Stomach (tissue), 4 donors: ENCODE measurements around the gene JAKMIP2.

Experiments
- POLR2A ChIP-seq, 4 donors: fragments of 450-650 bp; IDR thresholded peaks; one replicate each; pipeline ENCODE4 v1.6.1; 2016; ENCODE audit warnings: antibody characterized with exemption in 4 of 4, control low read depth in 2 of 4, mild to moderate bottlenecking in 1 of 4, moderate library complexity in 1 of 4
- POLR2AphosphoS5 ChIP-seq, 3 donors: sonication (generic); formaldehyde crosslinking; IDR thresholded peaks; one replicate each; pipeline ENCODE4 v1.6.1; 2016; ENCODE audit warnings: antibody characterized with exemption in 3 of 3
- TF ChIP-seq, protein P1 (sequence below), 7 experiments: fragments of 450-650 bp in 4 of 7; fragments of 200-600 bp in 3 of 7; sonication (generic) in 3 of 7; IDR thresholded peaks; one replicate each; pipeline ENCODE4 v1.5.1; 2016 to 2019; ENCODE audit warnings: antibody characterized with exemption in 7 of 7, control low read depth in 2 of 7, mild to moderate bottlenecking in 1 of 7

DNA sequence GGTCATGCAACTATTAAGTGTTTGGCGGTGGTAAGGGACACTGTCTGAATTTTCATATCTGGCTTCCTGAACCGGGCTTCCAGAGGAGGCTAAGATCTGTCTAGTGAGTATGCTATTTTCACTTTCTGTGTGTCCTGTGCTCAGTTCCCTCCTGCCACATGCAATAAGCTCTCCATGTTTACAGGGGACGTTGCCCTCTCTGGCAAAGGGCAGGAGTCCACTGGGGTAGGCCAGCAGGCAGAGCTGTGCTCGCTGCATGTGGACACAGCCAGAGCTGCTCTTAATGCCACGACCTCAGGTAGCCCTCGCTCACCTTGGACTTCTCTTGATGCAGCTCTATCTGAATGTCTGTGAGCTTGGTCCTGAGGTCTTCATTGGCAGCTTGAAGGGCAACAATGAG lies 111.2 kb downstream of the JAKMIP2 start:
- TF ChIP-seq, protein P1, sequence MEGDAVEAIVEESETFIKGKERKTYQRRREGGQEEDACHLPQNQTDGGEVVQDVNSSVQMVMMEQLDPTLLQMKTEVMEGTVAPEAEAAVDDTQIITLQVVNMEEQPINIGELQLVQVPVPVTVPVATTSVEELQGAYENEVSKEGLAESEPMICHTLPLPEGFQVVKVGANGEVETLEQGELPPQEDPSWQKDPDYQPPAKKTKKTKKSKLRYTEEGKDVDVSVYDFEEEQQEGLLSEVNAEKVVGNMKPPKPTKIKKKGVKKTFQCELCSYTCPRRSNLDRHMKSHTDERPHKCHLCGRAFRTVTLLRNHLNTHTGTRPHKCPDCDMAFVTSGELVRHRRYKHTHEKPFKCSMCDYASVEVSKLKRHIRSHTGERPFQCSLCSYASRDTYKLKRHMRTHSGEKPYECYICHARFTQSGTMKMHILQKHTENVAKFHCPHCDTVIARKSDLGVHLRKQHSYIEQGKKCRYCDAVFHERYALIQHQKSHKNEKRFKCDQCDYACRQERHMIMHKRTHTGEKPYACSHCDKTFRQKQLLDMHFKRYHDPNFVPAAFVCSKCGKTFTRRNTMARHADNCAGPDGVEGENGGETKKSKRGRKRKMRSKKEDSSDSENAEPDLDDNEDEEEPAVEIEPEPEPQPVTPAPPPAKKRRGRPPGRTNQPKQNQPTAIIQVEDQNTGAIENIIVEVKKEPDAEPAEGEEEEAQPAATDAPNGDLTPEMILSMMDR (IDR thresholded peaks at IDR 0.05): no peak
- TF ChIP-seq POLR2A (IDR thresholded peaks at IDR 0.05) (no peak), POLR2AphosphoS5 (IDR thresholded peaks at IDR 0.05) (no peak)
